Duodenal mucosa (tissue), 2 donors: Measurements from ENCODE around the gene ALAD.
A peak's percentile ranks its signal among the peaks of the same experiment; 100 is the strongest.
"Not testable (repeated sequence)": the region's sequence is repeated elsewhere in the genome, so short reads cannot be mapped to it uniquely, and the experiment has no call there.

Experiments used
- H3K27ac ChIP-seq: one replicate; pipeline ENCODE4 v1.7.0; 2013; ENCODE audit warnings: low read depth, low read length
- H3K27me3 ChIP-seq, 2 donors: one replicate each; pipeline ENCODE4 v1.7.0; 2013; ENCODE audit warnings: low read length in 2 of 2, control low read depth in 1 of 2; ENCODE audit not compliant: insufficient read depth in 2 of 2, control insufficient read depth in 1 of 2
- H3K36me3 ChIP-seq, 2 donors: one replicate each; pipeline ENCODE4 v1.7.0; 2013; ENCODE audit warnings: low read length in 2 of 2, control low read depth in 1 of 2; ENCODE audit not compliant: insufficient read depth in 2 of 2, control insufficient read depth in 1 of 2
- H3K4me1 ChIP-seq, 2 donors: one replicate each; pipeline ENCODE4 v1.7.0; 2013; ENCODE audit warnings: low read length in 2 of 2, control low read depth in 1 of 2; ENCODE audit not compliant: insufficient read depth in 2 of 2, control insufficient read depth in 1 of 2
- H3K4me3 ChIP-seq, 2 donors: one replicate each; pipeline ENCODE4 v1.7.0; 2013; ENCODE audit warnings: low read length in 2 of 2, low read depth in 1 of 2
- H3K9ac ChIP-seq, 2 donors: one replicate each; pipeline ENCODE4 v1.7.0; 2013; ENCODE audit warnings: low read length in 2 of 2, low read depth in 1 of 2
- H3K9me3 ChIP-seq, 2 donors: one replicate each; pipeline ENCODE4 v1.7.0; 2013; ENCODE audit warnings: low read length in 2 of 2, control low read depth in 1 of 2; ENCODE audit not compliant: control insufficient read depth in 1 of 2

The ALAD gene

GRCh38 chr9:113375057-113376023 is 25.7 kb downstream of the ALAD start:
- no peaks in the 10 kb centered on the region for H3K27me3 ChIP-seq
- peak overlapping the region; percentile 65 to 88 for H3K4me3 ChIP-seq
- H3K9ac ChIP-seq = peak overlapping the region; percentile 44 to 64
- H3K36me3 ChIP-seq = peaks cover 19 to 33% of the 10 kb centered on the region in 2 donors
- H3K9me3 ChIP-seq = no peaks in the 10 kb centered on the region
- H3K27ac ChIP-seq = peak overlapping the region; percentile 51
- peaks cover 40 to 56% of the 10 kb centered on the region in 2 donors for H3K4me1 ChIP-seq

DNA sequence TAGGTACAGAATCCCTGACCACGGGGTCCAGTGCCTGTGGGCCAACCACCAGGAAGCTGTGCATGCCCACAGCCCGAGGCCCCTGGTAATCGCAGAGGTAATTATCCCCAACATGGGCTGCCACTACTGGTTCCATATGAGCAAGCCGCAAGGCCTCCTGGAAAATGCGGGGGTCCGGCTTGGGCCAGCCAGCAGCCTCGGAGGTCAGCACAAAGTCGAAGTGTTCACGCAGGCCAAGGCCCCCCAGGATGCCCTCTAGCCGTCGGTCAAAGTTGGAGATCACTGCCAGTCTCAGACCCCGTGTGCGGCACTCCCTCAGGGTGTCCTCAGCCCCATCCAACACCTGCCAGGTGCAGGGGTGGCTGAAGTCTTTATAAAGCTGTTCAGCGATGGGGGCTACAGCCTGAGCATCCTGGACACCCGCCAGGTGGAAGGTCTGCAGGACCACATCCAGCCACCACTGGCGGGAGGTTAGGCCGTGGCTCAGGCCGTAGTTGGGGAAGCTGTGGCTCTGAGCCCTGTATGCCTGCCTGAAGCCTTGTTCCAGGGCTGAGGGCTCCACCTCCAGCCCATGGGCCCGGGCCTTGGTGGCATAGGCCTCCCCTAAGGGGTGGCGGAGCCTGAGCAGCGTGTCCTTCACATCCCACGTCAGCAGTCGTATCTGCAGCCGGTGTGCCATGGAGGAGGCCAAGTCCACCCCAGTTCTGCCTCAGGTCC is 27.2 kb downstream of the ALAD start:
- H3K27ac ChIP-seq = no peak overlapping the region
- peak overlapping the region; percentile 43 to 53 for H3K4me3 ChIP-seq
- no peaks in the 10 kb centered on the region for H3K9me3 ChIP-seq
- H3K4me1 ChIP-seq = peaks cover 35 to 49% of the 10 kb centered on the region in 2 donors
- peaks cover 19 to 33% of the 10 kb centered on the region in 2 donors for H3K36me3 ChIP-seq
- H3K9ac ChIP-seq = peak overlapping the region; percentile 29 to 39
- H3K27me3 ChIP-seq = no peaks in the 10 kb centered on the region

DNA sequence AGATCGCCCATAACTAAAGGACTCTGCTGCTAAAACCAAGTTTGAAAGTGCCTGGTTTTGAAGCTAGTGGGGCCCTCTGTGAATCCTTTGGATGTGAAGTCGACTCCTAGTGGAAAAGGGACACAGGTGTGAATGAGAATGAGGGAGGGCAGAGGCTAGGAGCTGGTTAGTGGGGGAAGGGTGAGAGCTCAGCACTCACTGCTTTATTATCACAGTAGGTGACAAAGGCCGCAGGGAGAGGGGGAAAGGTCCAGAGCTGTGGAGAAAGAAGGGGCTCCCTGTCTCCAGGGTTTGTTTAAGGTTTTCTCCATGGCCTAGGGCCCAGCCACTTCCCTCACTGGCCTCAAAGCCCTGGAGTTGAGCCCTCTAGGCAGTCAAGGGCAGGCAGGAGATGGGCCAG is 27.8 kb downstream of the ALAD start:
- Histone ChIP-seq H3K9ac (peak overlapping the region; percentile 22 to 39), H3K27ac (no peak overlapping the region), H3K4me3 (peak overlapping the region; percentile 43 to 53)

GRCh38 chr9:113372059-113372458 is 29.0 kb downstream of the ALAD start:
- Histone ChIP-seq H3K27me3 (no peaks in the 10 kb centered on the region), H3K4me1 (peaks cover 31 to 41% of the 10 kb centered on the region in 2 donors), H3K4me3 (no peak overlapping the region), H3K36me3 (peaks cover 23 to 33% of the 10 kb centered on the region in 2 donors), H3K9me3 (no peaks in the 10 kb centered on the region), H3K9ac (no peak overlapping the region), H3K27ac (no peak overlapping the region)

More for the DNA sequence above, 27.8 kb downstream of the ALAD start:
- H3K9me3 ChIP-seq = no peaks in the 10 kb centered on the region
- peaks cover 31 to 45% of the 10 kb centered on the region in 2 donors for H3K4me1 ChIP-seq
- no peaks in the 10 kb centered on the region for H3K27me3 ChIP-seq
- H3K36me3 ChIP-seq = peaks cover 22 to 33% of the 10 kb centered on the region in 2 donors

DNA sequence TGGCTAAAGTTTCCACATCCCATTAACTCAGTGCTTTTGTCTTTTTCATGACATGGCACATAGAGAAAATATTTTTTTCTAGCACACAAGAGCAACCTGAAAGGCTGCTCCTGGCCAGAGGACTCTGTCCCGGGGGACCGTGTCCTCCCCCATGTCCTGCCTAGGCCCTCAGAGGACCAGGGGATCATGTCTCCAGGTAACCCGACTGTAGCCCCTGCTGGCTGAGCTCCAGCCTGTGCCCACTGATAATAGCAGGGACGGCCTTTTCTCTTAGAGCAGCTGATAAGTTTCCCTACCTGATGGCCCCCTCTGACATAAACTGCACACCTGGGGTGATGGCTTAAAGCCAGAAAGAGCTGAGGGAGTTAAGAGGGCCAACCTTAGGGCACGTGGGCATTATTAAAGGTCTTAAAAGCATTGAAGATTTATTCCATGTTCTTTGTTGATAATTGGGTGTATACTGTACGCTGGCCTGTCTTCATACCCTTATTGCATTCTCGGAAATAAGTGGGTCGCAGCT is 30.2 kb downstream of the ALAD start:
- Histone ChIP-seq H3K4me3 (no peak overlapping the region), H3K9ac (no peak overlapping the region), H3K4me1 (peaks cover 31 to 40% of the 10 kb centered on the region in 2 donors), H3K9me3 (no peaks in the 10 kb centered on the region), H3K27ac (no peak overlapping the region), H3K36me3 (peaks cover 23 to 33% of the 10 kb centered on the region in 2 donors), H3K27me3 (no peaks in the 10 kb centered on the region)

- peaks cover 23 to 27% of the 10 kb centered on the region in 2 donors for H3K36me3 ChIP-seq
- H3K9me3 ChIP-seq = no peaks in the 10 kb centered on the region
- H3K27me3 ChIP-seq = no peaks in the 10 kb centered on the region
- no peak overlapping the region for H3K27ac ChIP-seq
- H3K4me1 ChIP-seq = peaks cover 23 to 29% of the 10 kb centered on the region in 2 donors
- no peak overlapping the region for H3K9ac ChIP-seq
- no peak overlapping the region for H3K4me3 ChIP-seq
Measured at GRCh38 chr9:113369855-113370140, 31.3 kb downstream of the ALAD start.

DNA sequence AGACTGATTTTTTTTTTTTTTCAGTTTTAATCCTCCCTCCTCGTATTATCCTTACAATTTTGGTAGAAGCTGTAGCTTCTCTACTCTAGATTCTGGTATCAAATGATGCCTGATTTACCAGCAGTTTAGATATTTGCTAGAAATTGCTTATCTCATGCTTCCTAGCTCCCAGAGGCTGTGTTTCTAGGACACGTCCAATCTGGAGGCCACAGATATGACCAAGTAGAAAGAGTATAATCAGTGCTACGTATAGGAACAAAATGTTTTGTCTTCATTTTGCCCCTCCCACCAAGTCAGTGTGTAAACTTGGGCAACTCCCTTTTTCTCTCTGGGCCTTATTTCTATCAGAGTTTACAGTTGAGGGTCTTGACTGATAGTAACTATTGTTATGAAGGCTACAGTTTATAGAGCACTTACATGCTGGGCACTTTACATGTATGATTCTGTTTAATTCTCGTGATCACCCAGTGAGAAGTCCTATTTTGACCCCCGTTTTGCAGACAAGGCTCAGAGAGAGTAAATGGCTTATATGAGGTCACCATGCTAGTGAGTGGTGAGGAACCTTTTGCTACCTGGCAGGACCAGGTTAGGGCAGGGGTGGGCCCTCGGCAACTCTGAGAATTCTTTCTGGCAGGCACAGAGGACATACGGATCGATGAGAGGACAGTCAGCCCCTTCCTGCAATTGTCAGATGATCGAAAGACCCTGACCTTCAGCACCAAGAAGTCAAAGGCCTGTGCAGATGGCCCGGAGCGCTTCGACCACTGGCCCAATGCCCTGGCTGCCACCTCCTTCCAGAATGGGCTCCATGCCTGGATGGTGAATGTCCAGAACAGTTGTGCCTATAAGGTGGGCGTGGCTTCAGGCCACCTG is 31.9 kb downstream of the ALAD start:
- Histone ChIP-seq H3K4me1 (peaks cover 19 to 24% of the 10 kb centered on the region in 2 donors), H3K9ac (no peak overlapping the region), H3K36me3 (peaks cover 19 to 23% of the 10 kb centered on the region in 2 donors), H3K27me3 (no peaks in the 10 kb centered on the region), H3K27ac (no peak overlapping the region), H3K4me3 (no peak overlapping the region), H3K9me3 (no peaks in the 10 kb centered on the region)

DNA sequence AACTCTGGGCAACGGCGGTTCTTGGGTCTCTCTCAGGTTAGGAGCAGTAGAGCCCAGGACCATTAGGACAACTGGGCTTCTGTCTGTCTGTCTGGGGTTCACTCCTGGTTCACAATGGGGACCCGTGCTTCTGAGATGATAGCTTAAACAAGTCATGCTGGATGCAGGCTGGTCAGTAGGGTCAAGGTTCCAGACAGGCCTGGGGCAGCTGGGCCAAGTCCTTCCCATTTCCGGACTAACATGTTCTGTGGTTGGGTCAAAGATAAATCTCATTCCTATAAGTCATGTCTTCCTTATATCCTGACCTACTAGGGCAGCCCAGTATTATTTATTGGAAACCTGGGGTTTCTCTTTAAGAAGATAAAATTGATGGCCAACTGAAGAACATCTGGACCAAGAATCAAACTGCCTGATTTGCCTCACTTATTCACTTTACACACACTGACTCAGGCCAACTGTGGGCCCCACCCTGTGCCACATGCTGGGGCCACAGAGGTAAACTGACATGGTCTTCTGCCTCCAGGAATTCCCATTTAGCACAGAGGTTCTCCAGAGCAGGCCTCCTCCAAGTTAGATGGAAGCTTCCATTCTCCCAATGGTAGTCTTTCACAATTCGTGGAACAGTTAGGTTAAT is 32.6 kb downstream of the ALAD start:
- H3K4me1 ChIP-seq = peaks cover 11 to 17% of the 10 kb centered on the region in 2 donors
- H3K27ac ChIP-seq = no peak overlapping the region
- H3K27me3 ChIP-seq = no peaks in the 10 kb centered on the region
- H3K36me3 ChIP-seq = peaks cover 13 to 16% of the 10 kb centered on the region in 2 donors
- H3K9me3 ChIP-seq = no peaks in the 10 kb centered on the region
- H3K4me3 ChIP-seq = no peak overlapping the region
- no peak overlapping the region for H3K9ac ChIP-seq

- not testable (repeated sequence) for H3K4me3 ChIP-seq, H3K9ac ChIP-seq, H3K27me3 ChIP-seq, H3K27ac ChIP-seq, H3K36me3 ChIP-seq, H3K9me3 ChIP-seq, H3K4me1 ChIP-seq
Measured at GRCh38 chr9:113365652-113366051, 35.4 kb downstream of the ALAD start.
